Lung (tissue), 12 donors: ENCODE measurements around the gene NIT2. TPM values are rescaled to one million over a fixed set of nuclear protein-coding genes. Genes with fewer than 3 reads are reported as not detected.

Experiments used
- ATAC-seq: fragments of 200-7000 bp; cut with Tn5 transposase; one replicate; pipeline ENCODE4 v1.9.1; 2020; ENCODE audit warnings: moderate number of reproducible peaks; ENCODE audit not compliant: insufficient read depth, low FRiP score
- DNase-seq, 3 donors: peaks; one replicate each; pipeline ENCODE4 v3.0.0-alpha.2; 2013 to 2017
- H3K27ac ChIP-seq, 2 donors: one replicate each; pipeline ENCODE4 v1.5.1; 2013; ENCODE audit warnings: mild to moderate bottlenecking in 2 of 2, moderate library complexity in 2 of 2, control low read depth in 1 of 2, inconsistent platforms in 1 of 2, low read depth in 1 of 2, low read length in 1 of 2
- H3K27me3 ChIP-seq, 3 donors: one replicate each; pipeline ENCODE4 v1.5.1; 2013; ENCODE audit warnings: low read length in 2 of 3; ENCODE audit not compliant: control insufficient read depth in 3 of 3, insufficient read depth in 3 of 3
- H3K36me3 ChIP-seq, 4 donors: one replicate each; pipeline ENCODE4 v1.5.1; 2013; ENCODE audit warnings: low read length in 4 of 4, mild to moderate bottlenecking in 1 of 4, moderate library complexity in 1 of 4; ENCODE audit not compliant: control insufficient read depth in 4 of 4, insufficient read depth in 4 of 4
- H3K4me1 ChIP-seq, 5 donors: one replicate each; pipeline ENCODE4 v1.5.1; 2013; ENCODE audit warnings: low read length in 5 of 5, mild to moderate bottlenecking in 2 of 5, moderate library complexity in 1 of 5; ENCODE audit not compliant: control insufficient read depth in 5 of 5, insufficient read depth in 5 of 5
- H3K4me3 ChIP-seq: one replicate; pipeline ENCODE4 v1.5.1; 2013; ENCODE audit warnings: mild to moderate bottlenecking, control low read depth, moderate library complexity
- H3K9ac ChIP-seq, 2 donors: one replicate each; pipeline ENCODE4 v1.5.1; 2013; ENCODE audit warnings: low read length in 2 of 2, control low read depth in 1 of 2; ENCODE audit not compliant: insufficient read depth in 1 of 2
- H3K9me3 ChIP-seq, 4 donors: one replicate each; pipeline ENCODE4 v1.5.1; 2013; ENCODE audit warnings: low read length in 3 of 4, mild to moderate bottlenecking in 1 of 4, moderate library complexity in 1 of 4; ENCODE audit not compliant: control insufficient read depth in 4 of 4, insufficient read depth in 3 of 4
- WGBS, 2 donors: extraction: QIAGEN DNeasy Blood & Tissue Kit; methylation state at CpG; one replicate each; pipeline ENCODE4 v1.1.7; 2013; 5-methylcytosine and 5-hydroxymethylcytosine counted together
- polyA plus RNA-seq, 2 donors: library from polyadenylated mRNA; stranded (reverse); fragments of 200-250 nt; gene quantifications; one replicate each; pipeline ENCODE4 v1.2.1, GENCODE V29; 2013
- total RNA-seq, 2 donors: library from RNA; depleted of rRNA in 1 of 2; stranded (reverse); fragments of >200 nt in 1 of 2; gene quantifications; one replicate each; pipeline ENCODE4 v1.2.1, GENCODE V29; 2014 to 2021
- TF ChIP-seq, protein P1 (sequence below): IDR thresholded peaks from 2 replicates; pipeline ENCODE4 v1.5.1; 2012; ENCODE audit warnings: mild to moderate bottlenecking; ENCODE audit errors: control extremely low read depth, extremely low read depth
- donor health status: control.
- donor health status: control.
- donor health status: Bipolar disorder and iron deficiency.
- donor health status: healthy.
- donor health status: DM: yes; HTN: yes; CAD: no.

NIT2 gene
- total and polyA plus RNA-seq, 4 donors: 20.2 to 42.0 (median 29.3) TPM

DNA sequence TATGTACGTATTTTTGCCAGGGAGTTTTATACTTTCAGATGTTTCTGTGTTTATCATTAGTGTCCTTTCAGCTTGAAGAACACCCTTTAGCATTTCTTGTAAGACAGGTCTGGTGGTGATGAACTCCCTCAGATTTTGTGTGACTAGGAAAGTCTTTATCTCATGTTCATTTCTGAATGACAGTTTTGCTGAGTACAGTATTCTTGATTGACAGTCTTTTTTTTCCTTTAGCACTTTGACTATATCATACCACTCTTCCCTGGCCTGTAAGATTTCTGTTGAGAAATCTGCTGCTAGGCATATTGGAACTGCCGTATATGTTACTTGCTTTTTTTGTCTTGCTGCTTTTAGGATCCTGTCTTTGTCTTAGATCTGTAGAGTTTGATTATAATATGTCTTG is 72.6 kb downstream of the NIT2 start:
- Histone ChIP-seq H3K9ac (no peak overlapping the region), H3K36me3 (peaks cover 0 to 16% (median 0%) of the 10 kb centered on the region in 4 donors), H3K9me3 (peaks cover 0 to 10% (median 3%) of the 10 kb centered on the region in 4 donors), H3K27me3 (no peaks in the 10 kb centered on the region), H3K27ac (no peak overlapping the region), H3K4me1 (peaks cover 0 to 20% (median 2%) of the 10 kb centered on the region in 5 donors), H3K4me3 (no peak overlapping the region)
- TF ChIP-seq, protein P1, sequence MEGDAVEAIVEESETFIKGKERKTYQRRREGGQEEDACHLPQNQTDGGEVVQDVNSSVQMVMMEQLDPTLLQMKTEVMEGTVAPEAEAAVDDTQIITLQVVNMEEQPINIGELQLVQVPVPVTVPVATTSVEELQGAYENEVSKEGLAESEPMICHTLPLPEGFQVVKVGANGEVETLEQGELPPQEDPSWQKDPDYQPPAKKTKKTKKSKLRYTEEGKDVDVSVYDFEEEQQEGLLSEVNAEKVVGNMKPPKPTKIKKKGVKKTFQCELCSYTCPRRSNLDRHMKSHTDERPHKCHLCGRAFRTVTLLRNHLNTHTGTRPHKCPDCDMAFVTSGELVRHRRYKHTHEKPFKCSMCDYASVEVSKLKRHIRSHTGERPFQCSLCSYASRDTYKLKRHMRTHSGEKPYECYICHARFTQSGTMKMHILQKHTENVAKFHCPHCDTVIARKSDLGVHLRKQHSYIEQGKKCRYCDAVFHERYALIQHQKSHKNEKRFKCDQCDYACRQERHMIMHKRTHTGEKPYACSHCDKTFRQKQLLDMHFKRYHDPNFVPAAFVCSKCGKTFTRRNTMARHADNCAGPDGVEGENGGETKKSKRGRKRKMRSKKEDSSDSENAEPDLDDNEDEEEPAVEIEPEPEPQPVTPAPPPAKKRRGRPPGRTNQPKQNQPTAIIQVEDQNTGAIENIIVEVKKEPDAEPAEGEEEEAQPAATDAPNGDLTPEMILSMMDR: no peak
- ATAC-seq: no peak
- DNase-seq: no peak
- WGBS, 2 donors: 66 to 74% methylated on average over 2 of the region's 2 CpGs

DNA sequence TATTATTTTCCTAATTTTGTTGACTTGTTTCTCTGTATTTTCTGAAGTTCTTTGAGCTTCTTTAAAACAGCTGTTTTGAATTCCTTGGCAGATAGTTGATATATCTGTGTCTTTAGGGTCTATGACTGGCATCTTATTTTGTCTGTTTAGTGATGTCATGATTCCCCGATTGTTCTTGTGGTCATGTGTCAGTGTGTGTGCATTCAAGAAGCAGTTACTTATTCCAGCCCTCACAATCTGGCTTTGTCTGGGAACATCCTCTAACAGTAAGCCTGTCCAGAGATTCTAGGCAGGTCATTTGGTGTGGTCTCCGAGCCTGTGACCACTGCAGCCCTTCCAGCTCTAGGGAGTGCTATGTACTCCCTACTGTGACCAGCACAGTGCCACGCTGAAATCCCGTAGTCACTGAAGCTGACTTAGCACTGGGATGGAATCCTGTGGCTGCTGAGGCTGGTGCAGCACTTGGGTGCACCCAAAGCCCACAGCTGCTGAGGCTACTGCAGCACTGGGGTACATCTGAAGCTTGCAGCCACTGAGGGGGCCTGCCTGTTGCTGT is 73.5 kb downstream of the NIT2 start:
- DNase-seq (no peak), ATAC-seq (no peak)
- Histone ChIP-seq H3K4me3 (no peak overlapping the region), H3K4me1 (peaks cover 0 to 11% (median 0%) of the 10 kb centered on the region in 5 donors), H3K9me3 (peaks cover 0 to 10% (median 3%) of the 10 kb centered on the region in 4 donors), H3K36me3 (peaks cover 0 to 16% (median 3%) of the 10 kb centered on the region in 4 donors), H3K9ac (no peak overlapping the region), H3K27ac (no peak overlapping the region), H3K27me3 (no peaks in the 10 kb centered on the region)
- WGBS, 2 donors: 96 to 97% methylated on average over 4 of the region's 4 CpGs
- TF ChIP-seq, protein P1: no peak

Other genes starting within 250 kb of the NIT2 start
- gene FILIP1L, start 220.3 kb upstream of the NIT2 start, total RNA-seq: 10 to 100 TPM; 27.6 to 27.8 TPM
- gene FILIP1L, start 220.3 kb upstream of the NIT2 start, polyA plus RNA-seq: 10 to 100 TPM in 1 of 2 donors, 1 to 10 TPM in 1; 8.3 to 17.3 TPM
- 10 to 100 TPM; 34.0 to 60.6 TPM for gene TBC1D23, start 73.8 kb upstream of the NIT2 start, total RNA-seq
- 10 to 100 TPM; 15.7 to 19.8 TPM for gene TBC1D23, start 73.8 kb upstream of the NIT2 start, polyA plus RNA-seq
- gene TOMM70, start 66.3 kb downstream of the NIT2 start, total RNA-seq: 10 to 100 TPM; 27.5 to 56.9 TPM
- 10 to 100 TPM; 15.9 to 17.8 TPM for gene TOMM70, start 66.3 kb downstream of the NIT2 start, polyA plus RNA-seq
- gene LNP1, start 66.8 kb downstream of the NIT2 start, total RNA-seq: 1 to 10 TPM; 3.3 to 5.8 TPM
- gene LNP1, start 66.8 kb downstream of the NIT2 start, polyA plus RNA-seq: 1 to 10 TPM; 1.1 TPM
- gene TMEM45A, start 157.9 kb downstream of the NIT2 start, total RNA-seq: 10 to 100 TPM; 27.3 to 37.6 TPM
- gene TMEM45A, start 157.9 kb downstream of the NIT2 start, polyA plus RNA-seq: 10 to 100 TPM in 1 of 2 donors, 1 to 10 TPM in 1; 7.8 to 24.6 TPM